Heart left ventricle (tissue), 13 donors: ENCODE results near the gene PERM1.

ENCODE experiments used
- CTCF ChIP-seq, 12 donors: fragments of 200-600 bp; sonication (generic) in 4 of 12; IDR thresholded peaks; one replicate each; pipeline versions ENCODE4 v1.5.0 to v1.8.0; 2018 to 2022; ENCODE audit warnings: antibody characterized with exemption in 12 of 12, mild to moderate bottlenecking in 5 of 12
- POLR2A ChIP-seq, 2 donors: fragments of 450-650 bp; IDR thresholded peaks; one replicate each; pipeline ENCODE4 v1.6.1; 2017; ENCODE audit warnings: antibody characterized with exemption in 2 of 2, mild to moderate bottlenecking in 2 of 2, moderate library complexity in 2 of 2
- donor health status: ischemic (EF 13 %, LVEDD 7.1; RV severe dilation, severe dysfunction).
- donor health status: DM: no; HTN: yes; CAD: no.
- donor health status: DM: no; HTN: no; CAD: no.
- donor health status: ischemic (EF 25% LVEDD 6.9; RV normal size, moderate dysfunction).
- donor health status: ischemic (EF 25% LVEDD 5.7; RV mildly dilated, moderate dysfunction).
- donor health status: ischemic (EF 35%, LVEDD 5.7; RV mildly dilated, moderate dysfunction).
- donor health status: nonischemic (EF 11% LVEDD 7.7; RV severe dilation, severe dysfunction).
- donor health status: DM: yes; HTN: yes; CAD: no.
- donor health status: PGD.
- donor health status: ischemic (EF 29% LVEDD 5.4; RV normal size, mild dysfunction).
- donor health status: nonischemic (EF 23%, LVEDD 6.1; RV moderate dilation, normal function).

- TF ChIP-seq CTCF (IDR thresholded peaks at IDR 0.05) = no peak
- peak in 1 of 2 donors; percentile 60 for TF ChIP-seq POLR2A (IDR thresholded peaks at IDR 0.05)
Measured at GRCh38 chr1:981955-982558, at the start of gene PERM1.
